HepG2 (cell line): ENCODE data around the gene NT5C. TPM values are rescaled to one million over a fixed set of nuclear protein-coding genes. Genes with fewer than 3 reads are reported as not detected.
A peak's percentile ranks its signal among the peaks of the same experiment; 100 is the strongest.

ENCODE experiments used
- CCAR2 ChIP-seq: fragments of 200-400 bp; formaldehyde crosslinking; optimal IDR thresholded peaks from 2 replicates; pipeline ENCODE3; 2018; ENCODE audit warnings: low read depth, mild to moderate bottlenecking, low read length, moderate library complexity
- CENPT ChIP-seq: sonication (generic); formaldehyde crosslinking; IDR thresholded peaks from 2 replicates; pipeline ENCODE4 v1.8.0; 2022; ENCODE audit warnings: low read depth, mild to moderate bottlenecking, moderate library complexity, missing genetic modification reagents
- GABPA ChIP-seq, 2 experiments: IDR thresholded peaks; 2 replicates each; pipeline ENCODE4 v1.6.1; 2011 to 2016; ENCODE audit warnings: low read depth in 2 of 2, low read length in 1 of 2, missing biosample characterization in 1 of 2, missing genetic modification characterization in 1 of 2
- MYC ChIP-seq: sonication (generic); formaldehyde crosslinking; IDR thresholded peaks from 2 replicates; pipeline ENCODE4 v1.9.0; 2021; ENCODE audit warnings: missing genetic modification reagents, borderline replicate concordance
- PPARG ChIP-seq: conservative IDR thresholded peaks from 2 replicates; pipeline ENCODE4 v1.6.1; 2016; ENCODE audit warnings: missing biosample characterization, missing genetic modification reagents
- RERE ChIP-seq: IDR thresholded peaks from 2 replicates; pipeline ENCODE4 v1.6.1; 2016; ENCODE audit warnings: low read depth, missing genetic modification reagents, missing compliant biosample characterization
- SETDB1 ChIP-seq: sonication (generic); formaldehyde crosslinking; IDR thresholded peaks from 2 replicates; pipeline ENCODE4 v1.5.1; 2020; ENCODE audit warnings: missing genetic modification reagents, mild to moderate bottlenecking, borderline replicate concordance
- STAG1 ChIP-seq: sonication (generic); formaldehyde crosslinking; IDR thresholded peaks from 2 replicates; pipeline ENCODE4 v1.4.0; 2020; ENCODE audit warnings: missing genetic modification reagents
- THAP8 ChIP-seq: sonication (generic); formaldehyde crosslinking; IDR thresholded peaks from 2 replicates; pipeline ENCODE4 v1.5.1; 2020; ENCODE audit warnings: missing genetic modification reagents, mild to moderate bottlenecking, borderline replicate concordance
- YEATS4 ChIP-seq: sonication (generic); formaldehyde crosslinking; IDR thresholded peaks from 2 replicates; pipeline ENCODE4 v1.4.0; 2020; ENCODE audit warnings: missing genetic modification reagents, borderline replicate concordance
- ZC3H4 ChIP-seq: sonication (generic); formaldehyde crosslinking; IDR thresholded peaks from 2 replicates; pipeline ENCODE4 v1.4.0; 2020; ENCODE audit warnings: missing genetic modification reagents, borderline replicate concordance
- ZNF737 ChIP-seq: sonication (generic); formaldehyde crosslinking; IDR thresholded peaks from 2 replicates; pipeline ENCODE4 v1.5.0; 2020; ENCODE audit warnings: missing genetic modification reagents, mild to moderate bottlenecking, borderline replicate concordance
- ZNF850 ChIP-seq: sonication (generic); formaldehyde crosslinking; conservative IDR thresholded peaks from 2 replicates; pipeline ENCODE4 v1.9.0; 2021; ENCODE audit warnings: mild to moderate bottlenecking, missing genetic modification reagents
- polyA plus RNA-seq, 8 experiments: library from polyadenylated mRNA; depleted of rRNA in 3 of 8; stranded (reverse) in 7 of 8; unstranded in 1 of 8; fragments of >200 nt; fragmentation: Illumina TruSeq in 4 of 8; extraction: Trizol in 4 of 8; gene quantifications; 2 replicates each; pipeline versions ENCODE4 v1.2.1 to v1.2.3, GENCODE V29; 2011 to 2016; ENCODE audit warnings: low read depth in 4 of 8, missing spikeins in 1 of 8, mixed read lengths in 1 of 8; ENCODE audit not compliant: insufficient read depth in 1 of 8
- total RNA-seq, 5 experiments: library from RNA; depleted of rRNA; stranded (reverse); fragments of >200 nt; fragmentation: Illumina TruSeq; extraction: Trizol; gene quantifications; 2 replicates each; pipeline ENCODE4 v1.2.3, GENCODE V29; 2016; ENCODE audit warnings: low read depth in 1 of 5
- TF ChIP-seq, protein P1 (sequence below): sonication (generic); formaldehyde crosslinking; conservative IDR thresholded peaks from 2 replicates; pipeline ENCODE4 v1.4.0; 2020; ENCODE audit warnings: mild to moderate bottlenecking, missing genetic modification reagents, moderate library complexity
- TF ChIP-seq, protein P2 (sequence below): IDR thresholded peaks from 2 replicates; pipeline ENCODE4 v1.6.1; 2016; ENCODE audit warnings: missing biosample characterization, missing genetic modification reagents, low read depth
- TF ChIP-seq, protein P3 (sequence below): sonication (generic); formaldehyde crosslinking; IDR thresholded peaks from 2 replicates; pipeline ENCODE4 v1.4.0; 2020; ENCODE audit warnings: missing genetic modification reagents

The NT5C gene
- total and polyA plus RNA-seq, 2 of the 13 experiments (the other 11 are each of a cell fraction or from before 2014, with no cell fraction given), result 42.8 to 48.6 TPM

- TF ChIP-seq, protein P1, sequence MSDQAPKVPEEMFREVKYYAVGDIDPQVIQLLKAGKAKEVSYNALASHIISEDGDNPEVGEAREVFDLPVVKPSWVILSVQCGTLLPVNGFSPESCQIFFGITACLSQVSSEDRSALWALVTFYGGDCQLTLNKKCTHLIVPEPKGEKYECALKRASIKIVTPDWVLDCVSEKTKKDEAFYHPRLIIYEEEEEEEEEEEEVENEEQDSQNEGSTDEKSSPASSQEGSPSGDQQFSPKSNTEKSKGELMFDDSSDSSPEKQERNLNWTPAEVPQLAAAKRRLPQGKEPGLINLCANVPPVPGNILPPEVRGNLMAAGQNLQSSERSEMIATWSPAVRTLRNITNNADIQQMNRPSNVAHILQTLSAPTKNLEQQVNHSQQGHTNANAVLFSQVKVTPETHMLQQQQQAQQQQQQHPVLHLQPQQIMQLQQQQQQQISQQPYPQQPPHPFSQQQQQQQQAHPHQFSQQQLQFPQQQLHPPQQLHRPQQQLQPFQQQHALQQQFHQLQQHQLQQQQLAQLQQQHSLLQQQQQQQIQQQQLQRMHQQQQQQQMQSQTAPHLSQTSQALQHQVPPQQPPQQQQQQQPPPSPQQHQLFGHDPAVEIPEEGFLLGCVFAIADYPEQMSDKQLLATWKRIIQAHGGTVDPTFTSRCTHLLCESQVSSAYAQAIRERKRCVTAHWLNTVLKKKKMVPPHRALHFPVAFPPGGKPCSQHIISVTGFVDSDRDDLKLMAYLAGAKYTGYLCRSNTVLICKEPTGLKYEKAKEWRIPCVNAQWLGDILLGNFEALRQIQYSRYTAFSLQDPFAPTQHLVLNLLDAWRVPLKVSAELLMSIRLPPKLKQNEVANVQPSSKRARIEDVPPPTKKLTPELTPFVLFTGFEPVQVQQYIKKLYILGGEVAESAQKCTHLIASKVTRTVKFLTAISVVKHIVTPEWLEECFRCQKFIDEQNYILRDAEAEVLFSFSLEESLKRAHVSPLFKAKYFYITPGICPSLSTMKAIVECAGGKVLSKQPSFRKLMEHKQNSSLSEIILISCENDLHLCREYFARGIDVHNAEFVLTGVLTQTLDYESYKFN (CRISPR knock-in tag), result peak; percentile 69
- TF ChIP-seq ZC3H4 (no peak), THAP8 (CRISPR knock-in tag) (no peak), STAG1 (CRISPR knock-in tag) (0 out of 2 replicates have a peak, but pooled peaks have one; percentile 10), ZNF850 (no peak), CENPT (CRISPR knock-in tag) (no peak), PPARG (CRISPR knock-in tag) (no peak), MYC (peak; percentile 63; the same call in 1 of the 2 replicates), YEATS4 (CRISPR knock-in tag) (0 out of 2 replicates have a peak, but pooled peaks have one; percentile 36), GABPA (IDR thresholded peaks at IDR 0.05; ENCODE audit: low read depth, low read length) (no peak), GABPA (CRISPR knock-in tag; IDR thresholded peaks at IDR 0.05; ENCODE audit: low read depth) (0 out of 2 replicates have a peak, but pooled peaks have one; percentile 39), CCAR2 (no peak), SETDB1 (no peak), RERE (0 out of 2 replicates have a peak, but pooled peaks have one; percentile 28), ZNF737 (CRISPR knock-in tag) (no peak)
- TF ChIP-seq, protein P2, sequence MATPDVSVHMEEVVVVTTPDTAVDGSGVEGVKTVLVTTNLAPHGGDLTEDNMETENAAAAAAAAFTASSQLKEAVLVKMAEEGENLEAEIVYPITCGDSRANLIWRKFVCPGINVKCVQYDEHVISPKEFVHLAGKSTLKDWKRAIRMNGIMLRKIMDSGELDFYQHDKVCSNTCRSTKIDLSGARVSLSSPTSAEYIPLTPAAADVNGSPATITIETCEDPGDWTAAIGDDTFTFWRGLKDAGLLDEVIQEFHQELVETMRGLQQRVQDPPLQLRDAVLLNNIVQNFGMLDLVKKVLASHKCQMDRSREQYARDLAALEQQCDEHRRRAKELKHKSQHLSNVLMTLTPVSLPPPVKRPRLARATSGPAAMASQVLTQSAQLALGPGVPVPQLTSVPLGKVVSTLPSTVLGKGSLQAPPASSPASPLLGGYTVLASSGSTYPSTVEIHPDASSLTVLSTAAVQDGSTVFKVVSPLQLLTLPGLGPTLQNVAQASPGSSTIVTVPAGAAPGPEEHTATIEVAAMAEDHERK (CRISPR knock-in tag), result no peak
- TF ChIP-seq, protein P3, sequence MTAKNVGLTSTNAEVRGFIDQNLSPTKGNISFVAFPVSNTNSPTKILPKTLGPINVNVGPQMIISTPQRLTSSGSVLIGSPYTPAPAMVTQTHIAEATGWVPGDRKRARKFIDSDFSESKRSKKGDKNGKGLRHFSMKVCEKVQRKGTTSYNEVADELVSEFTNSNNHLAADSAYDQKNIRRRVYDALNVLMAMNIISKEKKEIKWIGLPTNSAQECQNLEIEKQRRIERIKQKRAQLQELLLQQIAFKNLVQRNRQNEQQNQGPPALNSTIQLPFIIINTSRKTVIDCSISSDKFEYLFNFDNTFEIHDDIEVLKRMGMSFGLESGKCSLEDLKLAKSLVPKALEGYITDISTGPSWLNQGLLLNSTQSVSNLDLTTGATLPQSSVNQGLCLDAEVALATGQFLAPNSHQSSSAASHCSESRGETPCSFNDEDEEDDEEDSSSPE, result no peak
Observed at GRCh38 chr17:75096082-75096625, 35.4 kb downstream of the NT5C start (continued).
